ELF-1 (cell line): ENCODE results near the gene HSPA12B.
A peak's percentile ranks its signal among the peaks of the same experiment; 100 is the strongest.

ENCODE experiments used
- DNase-seq: peaks from one replicate; pipeline ENCODE4 v3.0.0-alpha.2; 2016; ENCODE audit warnings: low read depth, low spot score

HSPA12B gene

DNA sequence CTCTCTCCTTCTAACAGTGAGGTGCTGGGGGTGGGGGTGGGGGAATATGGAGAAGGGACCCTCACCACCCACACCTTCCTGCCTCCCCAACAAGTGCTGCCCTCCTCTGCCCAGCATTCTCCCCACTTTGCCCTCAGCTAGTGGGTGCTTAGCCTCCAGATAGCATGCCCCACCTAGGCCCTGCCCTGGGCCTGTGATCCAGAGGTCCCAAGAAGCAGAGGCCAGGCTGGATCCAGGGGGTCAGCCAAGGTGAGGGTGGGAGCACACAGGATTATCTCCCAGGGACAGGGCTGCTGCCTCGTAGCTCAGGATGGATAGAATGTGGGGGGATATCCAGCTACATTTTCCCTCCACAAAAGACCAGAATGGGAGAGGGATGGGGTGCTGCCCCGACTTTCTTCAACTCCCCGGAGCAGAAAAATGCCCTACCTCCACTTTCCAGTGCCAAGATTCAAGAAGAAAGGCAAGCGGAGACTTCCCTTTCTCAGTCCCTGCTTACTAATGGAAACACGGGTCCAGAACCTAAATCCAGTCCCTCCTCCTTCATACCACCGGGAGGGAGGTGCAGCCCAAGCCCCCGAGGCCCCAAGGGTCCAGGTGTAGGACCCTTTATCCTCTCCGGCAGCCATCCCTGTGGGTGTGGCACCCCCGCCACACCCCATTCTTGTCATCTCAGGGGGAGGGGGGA is 34.1 kb downstream of the HSPA12B start:
- no peak for DNase-seq

DNA sequence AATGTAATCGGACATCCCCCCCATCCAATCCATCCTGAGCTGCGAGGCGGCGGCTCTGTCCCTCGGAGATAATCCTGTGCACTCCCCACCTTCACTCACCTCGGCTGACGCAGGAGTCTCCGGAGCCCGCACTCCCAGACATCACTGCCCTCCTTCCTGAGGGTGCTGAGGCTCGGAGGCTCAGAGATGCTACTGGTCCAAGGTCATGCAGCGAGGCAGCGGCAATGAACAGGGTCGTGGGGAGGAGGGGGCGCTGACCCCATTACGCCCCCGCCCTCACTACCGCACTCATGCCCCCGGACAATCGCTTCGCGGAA is 34.6 kb downstream of the HSPA12B start:
- no peak for DNase-seq

DNA sequence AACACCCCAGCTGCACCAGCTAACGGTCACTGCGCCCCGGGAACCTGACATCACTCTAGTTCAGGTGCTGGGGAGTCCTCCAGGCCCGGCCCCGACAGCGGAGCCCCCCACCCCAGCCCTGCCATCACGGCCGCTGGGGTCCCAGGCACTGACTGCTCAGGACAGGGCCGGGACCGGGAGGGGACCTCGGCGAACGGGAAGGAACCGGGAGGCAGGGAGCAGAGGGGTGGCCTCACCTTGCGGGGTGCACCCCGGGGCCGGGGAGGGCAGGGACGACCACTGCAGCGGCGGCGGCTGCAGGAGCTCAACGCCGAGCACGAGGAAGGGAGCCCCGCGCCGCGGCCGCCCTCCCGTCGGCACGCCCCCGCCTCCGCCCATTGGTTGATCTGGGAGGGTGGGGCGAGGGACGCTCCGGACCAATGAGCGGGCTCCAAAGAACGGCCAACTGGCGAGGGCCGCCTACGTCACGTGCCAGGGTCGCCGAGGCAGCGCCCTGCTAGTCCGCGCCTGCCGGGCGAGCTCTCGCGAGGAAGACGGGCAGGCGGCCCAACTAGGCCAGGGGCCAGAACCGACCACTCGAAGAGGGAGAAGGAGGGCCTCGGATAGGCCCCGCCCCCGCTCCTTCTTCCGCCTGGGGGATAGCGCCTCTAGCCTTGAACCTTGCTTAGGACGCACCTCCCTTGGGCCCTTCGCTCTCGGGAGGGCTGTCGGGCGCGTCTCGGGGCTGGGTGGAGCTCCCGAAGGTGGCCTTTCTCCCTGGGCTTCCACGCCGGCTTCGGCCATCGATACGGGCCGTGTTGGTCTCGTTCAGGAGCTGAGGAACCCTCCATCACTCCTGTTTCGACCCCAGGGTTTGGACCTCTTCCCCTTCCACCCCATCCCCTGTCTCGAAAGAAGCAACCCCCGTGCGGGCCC is 35.2 kb downstream of the HSPA12B start, which contains the start of gene ADISSP:
Gene ADISSP (minus strand): TSS at position 327 of the 915 bp plus-strand sequence. CDS start 7,653 bp downstream, outside the sequence.
- peak; percentile 99 for DNase-seq

DNA sequence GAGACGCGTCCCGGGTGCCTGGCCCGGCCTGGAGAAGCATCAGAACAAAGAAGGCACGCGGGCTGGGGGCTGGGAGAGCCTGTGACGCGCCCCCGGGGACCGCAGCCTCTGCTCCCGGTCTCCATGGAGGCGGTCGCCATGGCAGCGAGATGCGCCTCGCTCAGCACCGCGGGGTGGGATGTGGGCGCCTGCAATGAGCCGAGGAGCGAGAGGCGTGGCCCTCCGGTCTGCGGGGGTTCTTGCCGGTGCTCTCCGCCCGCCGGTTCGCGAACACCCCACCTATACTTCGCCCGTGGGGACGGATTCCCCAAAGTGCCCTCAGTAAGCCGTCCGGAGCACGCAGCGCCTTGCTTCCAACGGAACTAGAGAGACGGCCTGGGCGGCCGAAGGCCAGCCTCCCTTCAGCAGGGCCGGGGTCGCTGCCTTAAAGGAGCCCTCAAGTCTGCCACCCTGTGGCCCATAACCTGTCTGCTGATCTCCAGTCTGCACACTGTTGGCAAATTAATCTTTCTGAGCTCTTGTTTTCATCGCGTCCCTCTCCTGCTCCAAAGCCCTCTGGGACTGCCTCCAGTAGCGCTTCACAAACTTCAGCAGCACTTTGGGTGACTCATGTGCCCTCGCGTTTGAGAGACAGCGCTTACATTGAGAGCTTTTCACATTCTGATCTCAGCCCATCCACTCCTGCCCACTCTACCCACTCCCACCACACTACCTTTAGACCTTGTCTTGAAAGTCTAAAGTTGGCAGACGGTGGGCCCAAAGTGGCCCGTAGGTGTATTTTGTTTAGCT is 36.1 kb downstream of the HSPA12B start:
- peak; percentile 95 for DNase-seq

DNA sequence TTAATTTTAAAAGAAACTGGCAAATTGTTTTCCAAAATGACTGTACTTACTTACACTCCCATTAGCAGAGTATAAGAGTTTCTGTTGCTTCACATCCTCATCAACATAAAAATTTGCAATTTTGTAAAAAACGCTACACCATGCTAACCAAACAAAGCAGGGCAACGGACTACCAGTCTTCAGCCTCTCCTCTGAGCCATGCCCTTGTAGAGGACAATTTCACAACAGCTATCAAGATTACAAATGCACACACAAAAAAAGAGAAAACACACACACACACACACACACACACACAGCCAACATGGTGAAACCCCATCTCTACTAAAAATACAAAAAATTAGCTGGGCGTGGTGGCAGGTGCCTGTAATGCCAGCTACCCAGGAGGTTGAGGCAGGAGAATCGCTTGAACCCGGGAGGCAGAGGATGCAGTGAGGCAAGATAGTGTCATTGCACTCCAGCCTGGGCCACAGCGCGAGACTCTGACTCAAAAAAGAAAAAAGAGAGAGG is 39.1 kb downstream of the HSPA12B start:
- no peak for DNase-seq

DNA sequence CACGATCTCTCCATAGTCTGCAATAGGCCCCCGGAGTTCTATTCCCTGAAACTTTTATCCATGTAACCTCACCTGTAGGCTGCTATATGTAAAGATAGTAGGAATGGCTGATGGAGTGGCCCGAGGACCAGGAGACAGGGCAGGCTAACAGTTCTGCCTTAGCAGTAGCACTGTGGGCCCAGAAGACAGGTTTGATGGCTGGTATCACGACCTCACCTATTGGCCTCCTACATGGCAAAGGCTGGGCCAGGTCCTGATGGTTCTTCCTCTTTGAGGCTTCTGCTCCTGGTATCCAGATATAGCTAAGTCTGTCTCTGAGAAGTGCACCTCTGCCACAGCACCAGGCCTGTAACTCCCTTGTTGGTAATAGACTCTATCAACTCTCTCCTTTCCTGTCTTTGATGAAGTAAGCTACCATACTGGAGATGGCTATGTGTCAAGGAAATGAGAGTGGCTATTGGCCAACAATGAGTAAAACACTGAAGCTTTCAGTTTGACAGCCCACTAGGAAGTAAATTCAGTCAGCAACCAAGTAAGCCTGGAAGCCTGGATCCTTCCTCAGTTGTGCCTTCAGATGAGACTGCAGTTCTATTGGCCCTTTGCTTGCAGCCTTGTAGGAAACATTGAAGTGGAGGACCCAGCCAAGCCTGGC is 43.1 kb downstream of the HSPA12B start:
- no peak for DNase-seq

DNA sequence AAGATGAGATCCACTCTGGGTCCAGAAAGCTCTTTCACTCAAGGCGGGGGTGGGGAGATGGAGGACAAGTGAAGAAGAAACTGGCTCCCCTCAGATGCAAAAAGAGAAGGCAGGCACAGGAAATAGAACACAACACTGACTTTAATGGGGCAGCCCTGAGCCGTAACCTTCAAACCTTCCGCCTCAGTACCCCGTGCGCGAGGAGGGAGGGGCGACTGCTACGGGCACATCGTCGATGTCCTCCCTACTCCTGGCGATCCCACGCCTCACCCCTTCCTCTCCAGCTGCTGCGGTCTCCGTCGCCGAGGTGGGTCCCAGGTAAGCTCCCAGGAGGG is 44.9 kb downstream of the HSPA12B start:
- DNase-seq = no peak

DNA sequence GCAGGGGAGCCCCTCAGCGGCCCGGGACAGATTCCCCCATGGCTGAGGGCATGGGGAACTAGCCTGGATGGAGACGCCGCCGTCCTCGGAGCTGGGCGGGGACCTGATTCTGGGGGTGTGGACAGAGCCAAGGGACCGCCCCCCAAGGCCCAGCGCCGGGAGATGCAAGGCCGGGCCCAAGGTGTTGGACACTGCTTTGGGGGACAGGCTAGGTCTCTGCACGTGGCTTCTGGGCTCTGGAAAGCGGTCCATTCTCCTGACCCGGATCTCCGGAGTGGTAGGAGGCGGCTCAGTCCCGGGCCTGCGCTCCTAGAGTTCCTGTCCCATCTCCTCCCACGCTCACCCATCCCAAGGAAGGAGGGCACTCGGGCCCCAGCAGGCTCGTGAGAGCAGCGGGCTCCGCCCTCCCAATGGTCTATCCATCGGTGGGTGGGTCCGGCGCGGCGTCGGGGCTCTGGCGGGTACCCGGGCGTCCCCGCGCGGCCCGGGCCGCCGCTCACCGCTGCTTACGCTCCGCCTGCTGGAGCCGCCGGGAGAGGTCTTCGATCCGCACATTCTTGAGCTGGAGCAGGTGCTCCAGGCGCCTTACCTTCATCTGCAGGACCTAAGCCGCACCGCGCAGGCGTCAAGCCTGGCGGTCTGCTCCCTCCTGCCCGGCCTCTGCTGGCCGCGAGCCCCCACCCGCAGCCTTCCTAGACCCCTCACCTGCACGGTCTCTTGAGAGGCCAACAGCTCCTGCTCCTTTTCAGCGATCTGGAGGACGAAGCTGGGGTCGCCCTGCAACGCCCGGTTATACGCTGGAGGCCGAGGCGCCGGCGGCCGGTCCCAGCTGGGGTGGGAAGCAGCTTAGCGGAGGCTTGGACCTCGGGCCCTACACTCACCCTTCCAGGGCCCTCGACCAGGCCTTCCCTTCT is 45.5 kb downstream of the HSPA12B start:
- DNase-seq = peak; percentile 82

DNA sequence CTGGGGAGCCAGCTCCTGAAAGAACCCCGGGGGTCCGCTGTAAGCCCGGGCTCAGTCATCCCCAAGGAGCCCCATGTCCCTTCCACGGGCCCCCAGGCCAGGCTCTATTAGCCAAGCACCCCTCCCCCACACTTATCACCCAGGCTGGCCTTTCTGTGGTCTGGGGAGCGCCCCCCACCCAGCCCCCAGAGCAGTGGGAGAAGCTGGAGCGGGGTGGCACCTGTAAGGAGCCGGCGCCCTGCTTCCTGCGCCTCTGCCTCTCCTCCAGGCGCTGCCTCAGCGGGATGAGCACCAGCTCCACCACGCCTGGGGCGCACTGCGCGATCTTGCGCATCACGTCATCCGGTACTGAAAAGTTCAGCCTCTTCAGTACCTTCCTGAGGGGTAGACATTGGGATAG is 46.5 kb downstream of the HSPA12B start:
- peak; percentile 34 for DNase-seq

DNA sequence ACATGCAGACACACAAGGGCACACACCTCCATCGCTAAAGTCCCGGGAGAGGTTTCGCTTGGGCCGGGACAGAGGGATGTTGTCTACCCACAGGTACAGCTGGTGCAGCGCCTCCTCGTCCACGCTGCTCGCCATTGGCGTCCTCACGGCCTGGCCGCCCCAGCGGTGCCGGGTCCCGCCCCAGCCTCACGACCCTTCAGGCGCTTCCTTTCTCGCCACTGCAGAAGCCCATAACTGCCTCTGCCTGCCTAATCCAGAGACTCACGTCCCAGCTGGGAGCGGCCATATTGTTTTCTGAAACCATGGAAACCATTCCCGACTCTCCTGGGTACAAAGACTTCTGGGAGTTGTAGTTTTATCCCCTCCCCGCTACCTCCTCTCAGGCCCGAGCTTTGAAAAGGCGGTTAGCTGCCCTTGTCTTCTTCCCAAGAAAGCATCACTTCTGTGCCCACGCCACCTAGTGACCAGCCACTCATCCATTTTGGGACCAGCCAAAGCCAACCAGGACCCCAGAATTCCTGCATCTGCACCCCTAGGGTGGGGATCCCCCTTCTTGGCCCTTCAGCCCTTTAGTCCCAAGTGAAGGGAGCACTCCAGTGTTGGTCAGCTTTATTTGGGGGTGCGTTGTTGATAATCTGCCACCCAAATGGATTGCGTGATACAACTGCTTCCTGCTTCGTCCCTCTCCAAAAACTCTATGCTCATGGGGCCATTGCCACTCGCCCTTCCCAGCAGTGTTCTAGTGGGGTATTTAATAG is 48.8 kb downstream of the HSPA12B start, which contains the start of gene SPEF1:
Gene SPEF1 (minus strand): TSS at position 296 of the 758 bp plus-strand sequence. CDS start 161 bp downstream, at position 135.
- DNase-seq = peak; percentile 97

DNA sequence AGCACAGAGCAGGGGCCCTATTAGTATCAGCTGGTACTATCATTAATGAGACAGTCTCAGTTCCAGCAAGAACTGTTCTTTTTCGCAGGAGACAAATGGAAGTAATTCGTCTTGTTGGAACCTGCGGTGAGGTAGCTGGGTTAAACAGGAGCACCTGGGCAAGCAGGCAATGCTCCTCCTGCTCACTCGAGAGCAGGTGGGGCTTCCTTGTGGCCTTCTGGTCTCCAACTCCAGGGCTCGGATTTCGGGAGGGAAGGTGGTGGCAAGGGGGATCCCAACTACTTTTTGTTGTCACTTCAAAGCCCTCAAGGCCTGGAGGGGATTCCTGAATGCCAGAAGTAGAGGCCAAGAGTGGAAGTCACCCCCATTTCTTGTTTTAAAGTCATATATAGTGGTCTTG is 50.1 kb downstream of the HSPA12B start:
- DNase-seq = no peak

DNA sequence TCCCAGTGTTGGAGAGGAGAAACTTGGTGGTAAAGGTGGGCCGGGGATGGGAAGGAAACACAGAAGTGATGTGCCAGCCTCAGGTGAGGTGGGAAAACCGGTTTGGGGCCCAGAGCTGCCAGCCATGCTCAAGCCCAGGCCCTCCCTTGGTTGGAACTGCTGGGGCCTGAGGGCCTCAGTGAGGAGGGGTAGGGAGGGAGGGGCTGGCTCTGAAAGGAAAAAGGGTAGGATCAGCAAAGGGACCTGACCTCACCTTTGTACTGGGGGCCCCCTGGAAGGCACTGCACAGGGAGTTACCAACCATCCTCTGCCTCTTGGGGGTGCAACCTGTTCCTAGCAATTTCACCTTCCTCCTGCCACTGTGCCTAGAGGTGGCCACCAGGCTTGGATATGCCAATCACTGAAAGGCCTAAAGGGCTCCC is 50.6 kb downstream of the HSPA12B start:
- peak; percentile 47 for DNase-seq

DNA sequence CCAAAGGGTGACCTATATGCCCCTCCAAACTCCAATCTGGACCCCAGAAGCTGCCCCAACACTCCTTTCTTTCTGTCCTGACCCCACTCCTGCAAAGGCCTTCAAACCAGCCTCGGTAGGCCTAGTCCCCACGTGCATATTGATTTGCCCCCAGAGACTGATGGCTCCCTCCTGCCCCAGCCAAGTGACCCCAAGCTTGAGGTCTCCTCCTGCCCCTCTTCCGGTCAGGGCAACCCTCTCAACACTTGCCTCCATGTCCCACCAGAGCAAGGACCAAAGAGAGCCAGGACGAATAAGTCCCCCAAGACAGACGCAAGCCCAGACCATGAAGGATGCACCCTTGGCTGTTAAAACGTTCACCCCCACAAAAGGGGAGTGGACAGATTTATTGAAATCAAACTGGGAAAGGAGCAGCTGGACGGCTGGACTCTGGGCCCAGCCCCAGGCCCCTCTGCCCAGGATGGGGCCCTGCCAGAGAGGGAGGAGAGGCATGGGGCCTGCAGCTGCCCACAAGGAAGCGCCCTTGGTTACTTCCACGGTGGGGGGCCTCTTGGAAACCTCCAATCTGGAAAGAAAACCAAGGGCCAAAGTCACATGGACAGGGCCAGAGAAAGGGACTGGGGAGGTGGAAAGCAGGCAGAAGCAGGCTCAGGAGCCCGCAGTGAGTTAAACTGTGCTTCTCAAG is 51.2 kb downstream of the HSPA12B start:
- no peak for DNase-seq

DNA sequence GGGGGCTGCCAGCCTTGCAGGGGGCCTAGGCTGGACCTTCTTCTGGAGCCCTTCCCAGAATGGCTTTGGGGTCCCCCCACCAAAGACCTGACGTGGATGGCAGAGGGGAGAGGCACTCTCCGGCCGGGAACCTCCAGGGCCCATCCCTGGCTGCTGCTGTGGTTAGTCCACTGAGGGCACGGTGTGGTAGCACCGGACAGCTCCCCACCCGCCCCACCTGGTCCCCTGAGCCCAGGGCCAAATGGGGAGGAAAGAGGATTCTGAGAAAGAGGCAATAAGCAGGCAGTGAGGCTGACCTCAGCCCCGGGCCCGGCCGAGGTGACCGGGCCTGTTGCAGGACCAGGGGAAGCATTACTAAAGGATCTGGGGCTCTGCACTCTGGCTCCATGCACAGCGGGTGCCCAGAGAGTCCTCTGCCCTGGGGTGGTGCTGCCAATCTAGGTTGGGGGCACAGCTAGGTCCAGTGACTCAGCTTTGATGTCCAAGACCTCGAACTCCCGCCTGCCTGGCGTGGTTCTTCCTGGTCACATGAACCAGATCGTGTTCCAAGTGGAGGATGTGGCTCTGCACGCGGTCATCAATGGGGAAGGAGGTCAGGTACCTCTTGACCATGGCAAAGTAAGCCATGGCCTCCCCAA is 51.9 kb downstream of the HSPA12B start:
- no peak for DNase-seq

DNA sequence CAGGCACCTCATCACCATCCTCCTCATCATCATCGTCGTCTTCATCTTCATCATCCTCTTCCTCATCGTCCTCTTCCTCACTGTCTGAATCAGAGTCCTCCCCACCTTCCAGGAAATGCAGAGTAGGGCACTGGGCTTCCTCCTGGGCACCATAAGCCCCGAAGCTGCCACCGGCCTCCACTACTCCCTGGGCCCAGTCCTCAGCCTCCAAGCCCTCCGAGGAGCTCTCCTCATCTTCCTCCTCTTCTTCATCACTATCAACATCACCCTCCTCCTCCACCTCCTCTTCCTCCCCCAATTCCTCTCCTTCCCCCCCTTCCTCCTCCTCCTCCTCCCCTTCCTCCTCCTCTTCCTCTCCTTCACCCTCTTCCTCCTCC is 52.4 kb downstream of the HSPA12B start:
- DNase-seq = no peak

DNA sequence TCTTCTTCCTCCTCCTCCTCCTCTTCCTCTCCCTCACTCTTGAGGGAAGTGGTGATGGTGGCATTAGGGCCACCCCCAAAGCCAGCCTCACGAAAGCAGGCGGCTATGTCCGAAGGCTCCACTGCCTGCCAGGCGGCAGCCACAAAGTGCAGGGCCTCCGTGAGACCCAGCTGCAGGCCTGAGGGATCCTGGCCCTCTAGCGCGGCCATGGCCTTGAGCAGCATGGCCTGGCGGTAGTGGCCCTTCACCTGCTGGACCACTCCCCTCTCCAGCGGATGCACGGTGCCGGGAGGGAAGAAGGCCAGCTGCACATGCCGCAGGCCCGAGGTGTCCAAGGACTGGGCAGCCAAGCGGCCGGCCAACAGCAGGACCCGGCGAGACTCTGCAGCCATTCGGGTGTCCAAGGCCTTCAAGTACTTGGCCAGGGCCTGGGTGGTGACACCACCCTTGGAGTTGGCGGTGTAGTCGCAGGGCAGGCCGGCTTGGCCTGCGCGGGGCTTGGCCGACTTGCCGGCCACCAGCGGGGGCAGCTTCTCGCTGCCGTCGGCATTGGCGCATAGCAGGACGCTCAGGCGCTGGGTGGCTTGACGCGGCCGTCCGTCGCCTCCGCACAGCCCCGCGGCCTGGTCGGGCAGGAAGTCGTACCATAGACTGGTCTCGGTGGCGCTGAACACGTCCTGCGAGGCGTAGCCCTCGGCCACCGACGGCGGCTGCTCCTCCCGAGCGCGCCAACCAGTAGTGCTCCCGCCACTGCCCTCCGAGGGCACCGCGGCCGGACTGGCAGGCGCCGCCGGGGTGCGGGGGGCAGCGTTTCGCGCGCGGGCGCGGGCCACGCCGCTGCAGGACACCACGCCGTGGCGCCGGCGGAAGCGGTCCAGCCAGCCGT is 53.0 kb downstream of the HSPA12B start:
- DNase-seq = no peak

DNA sequence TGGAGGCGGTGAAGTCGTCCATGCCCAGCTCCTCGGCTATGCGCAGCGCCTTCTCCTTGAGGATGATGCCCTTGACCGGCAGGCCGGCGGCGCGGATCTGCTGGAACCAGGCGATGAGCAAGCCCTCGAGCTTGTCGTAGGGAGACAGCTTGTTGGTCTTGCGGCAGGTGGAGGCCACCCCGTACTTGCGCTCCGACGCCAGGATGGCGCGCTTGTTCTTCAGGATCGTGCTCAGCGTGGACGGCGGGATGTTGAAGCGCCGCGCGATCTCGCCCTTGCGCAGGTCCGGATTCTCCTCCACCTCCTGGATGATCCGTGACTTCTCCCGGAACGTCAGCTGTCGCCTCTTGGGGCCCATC is 53.6 kb downstream of the HSPA12B start:
- peak; percentile 40 for DNase-seq
